T-helper 1 cell treated with Interleukin-12 subunit alpha and Interleukin-12 subunit beta and Interleukin-4 antibody, amounts not matched to agents 30 μg/mL and 1 μg/mL, for 36 hours (primary cell): ENCODE data around the gene OSBPL1A.
"Not testable (repeated sequence)": the region's sequence is repeated elsewhere in the genome, so short reads cannot be mapped to it uniquely, and the experiment has no call there.

Source experiments
- H3K27ac Mint-ChIP-seq: one replicate; pipeline ENCODE4 v1.8.0; 2021; ENCODE audit warnings: mild to moderate bottlenecking, mixed read lengths
- H3K27me3 Mint-ChIP-seq: one replicate; pipeline ENCODE4 v1.8.0; 2021; ENCODE audit warnings: low read depth, mixed read lengths
- H3K36me3 Mint-ChIP-seq: one replicate; pipeline ENCODE4 v1.8.0; 2021; ENCODE audit warnings: low read depth, mixed read lengths
- H3K4me1 Mint-ChIP-seq: one replicate; pipeline ENCODE4 v1.8.0; 2021; ENCODE audit warnings: low read depth, mixed read lengths
- H3K4me3 Mint-ChIP-seq: one replicate; pipeline ENCODE4 v1.8.0; 2021; ENCODE audit warnings: mild to moderate bottlenecking, moderate library complexity, mixed read lengths
- H3K9me3 Mint-ChIP-seq: one replicate; pipeline ENCODE4 v1.8.0; 2021; ENCODE audit warnings: mixed read lengths

Gene OSBPL1A

DNA sequence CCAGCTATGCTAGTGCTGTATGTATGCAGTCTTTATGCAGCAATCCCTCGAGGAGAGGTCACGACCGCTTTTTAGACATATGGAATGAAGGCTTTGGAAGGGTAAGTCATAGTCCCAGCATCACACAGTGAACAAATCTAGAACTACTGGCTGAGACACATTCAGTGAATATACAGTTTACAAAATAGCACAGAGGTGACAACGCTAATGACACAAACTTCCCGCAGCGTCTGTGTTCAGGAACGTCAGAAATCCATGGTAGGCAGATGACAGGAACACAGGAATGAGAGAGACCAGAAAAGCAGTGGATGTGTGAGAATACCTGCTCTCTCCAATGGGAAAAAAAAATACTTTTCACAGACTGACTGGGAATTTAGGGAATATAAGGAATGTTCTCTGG lies 229.1 kb downstream of the OSBPL1A start:
- H3K27ac Mint-ChIP-seq, result no peak overlapping the region

DNA sequence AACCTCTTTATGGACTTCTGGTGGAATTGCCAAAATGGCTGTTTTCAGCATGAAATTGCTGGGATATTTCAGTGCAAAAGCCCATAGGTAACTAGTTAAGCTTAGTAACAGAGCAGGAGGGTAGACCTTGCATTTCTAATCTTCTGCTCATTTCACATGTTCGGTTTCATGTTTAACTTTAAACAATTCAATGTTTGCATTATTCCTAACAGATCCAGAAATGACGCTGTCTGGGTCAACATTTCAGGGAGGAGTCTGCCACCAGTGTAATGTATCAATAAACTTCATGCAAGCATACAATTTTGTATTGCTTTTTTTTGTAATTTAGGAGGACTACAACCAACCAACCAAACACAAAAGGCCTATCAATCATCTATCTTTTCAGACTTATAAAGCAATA lies 236.3 kb downstream of the OSBPL1A start:
- Mint-ChIP-seq H3K27me3 (no peaks in the 10 kb centered on the region), H3K27ac (no peak overlapping the region), H3K9me3 (no peaks in the 10 kb centered on the region), H3K4me3 (no peak overlapping the region), H3K4me1 (no peaks in the 10 kb centered on the region), H3K36me3 (no peaks in the 10 kb centered on the region)

More for the DNA sequence above, 229.1 kb downstream of the OSBPL1A start:
- Mint-ChIP-seq H3K27me3 (no peaks in the 10 kb centered on the region), H3K4me1 (no peaks in the 10 kb centered on the region), H3K4me3 (no peak overlapping the region), H3K9me3 (no peaks in the 10 kb centered on the region), H3K36me3 (no peaks in the 10 kb centered on the region)

DNA sequence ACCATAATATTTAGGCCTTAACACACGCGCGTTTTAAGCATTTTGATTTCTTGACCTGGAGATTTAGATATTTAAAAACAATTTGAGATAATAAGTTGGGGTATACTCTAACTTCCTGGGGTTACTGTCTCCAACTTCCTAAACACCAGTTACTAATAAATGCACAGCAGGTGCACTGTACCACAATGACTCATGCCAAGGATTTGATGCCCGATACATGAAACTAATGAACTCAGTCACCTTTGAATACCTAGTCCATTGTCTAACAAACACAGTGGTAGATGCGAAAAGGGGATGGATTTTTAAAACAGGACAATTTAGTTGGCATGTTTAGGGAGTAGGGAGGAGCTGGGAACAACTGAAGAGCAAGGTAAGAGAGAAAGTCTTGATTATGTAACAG lies 237.5 kb downstream of the OSBPL1A start:
- no peaks in the 10 kb centered on the region for H3K4me1 Mint-ChIP-seq
- no peak overlapping the region for H3K27ac Mint-ChIP-seq
- H3K36me3 Mint-ChIP-seq, result no peaks in the 10 kb centered on the region
- H3K9me3 Mint-ChIP-seq, result no peaks in the 10 kb centered on the region
- H3K27me3 Mint-ChIP-seq, result no peaks in the 10 kb centered on the region
- no peak overlapping the region for H3K4me3 Mint-ChIP-seq

DNA sequence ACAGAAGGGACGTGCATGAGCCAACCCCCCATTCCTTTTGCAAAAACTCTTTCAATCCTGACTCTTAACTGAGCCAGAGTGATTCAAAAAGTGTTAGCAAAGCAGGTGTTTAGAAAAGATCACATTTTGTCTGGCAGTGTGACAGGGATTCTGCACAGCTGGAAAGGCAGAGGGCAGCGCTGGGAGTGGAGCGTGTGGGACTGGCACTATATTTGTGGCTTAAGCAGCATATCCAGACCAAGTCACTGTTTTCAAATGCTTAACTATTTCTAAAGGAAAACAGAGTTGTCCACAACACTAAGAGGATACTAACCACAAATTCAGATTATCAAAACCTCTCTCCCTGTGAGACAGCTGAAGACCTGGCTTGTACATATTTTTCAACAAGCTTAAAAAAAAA lies 239.8 kb downstream of the OSBPL1A start:
- no peaks in the 10 kb centered on the region for H3K36me3 Mint-ChIP-seq
- no peaks in the 10 kb centered on the region for H3K4me1 Mint-ChIP-seq
- H3K4me3 Mint-ChIP-seq, result no peak overlapping the region
- no peaks in the 10 kb centered on the region for H3K9me3 Mint-ChIP-seq
- H3K27ac Mint-ChIP-seq, result no peak overlapping the region
- no peaks in the 10 kb centered on the region for H3K27me3 Mint-ChIP-seq

DNA sequence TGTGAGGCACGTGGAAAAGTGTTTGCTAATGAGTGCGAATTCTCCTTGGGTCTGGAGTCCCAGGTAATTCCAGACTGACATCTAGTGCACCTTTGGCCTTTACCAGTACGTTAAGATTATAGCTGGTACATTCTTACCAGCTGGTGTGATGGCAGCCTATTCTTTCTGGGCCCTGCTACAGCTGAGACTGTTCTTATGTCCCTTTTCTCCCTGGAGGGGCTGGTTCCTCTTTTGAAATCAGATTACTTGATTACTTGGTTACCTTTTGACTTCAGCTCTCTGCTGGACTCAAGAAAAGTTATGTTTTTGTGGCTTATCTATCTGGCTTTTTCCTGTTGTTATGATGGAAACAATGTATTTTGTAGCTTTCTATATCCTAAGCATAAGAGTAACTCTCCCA lies 244.2 kb downstream of the OSBPL1A start:
- Mint-ChIP-seq H3K27ac (no peak overlapping the region), H3K4me3 (no peak overlapping the region), H3K27me3 (no peaks in the 10 kb centered on the region), H3K36me3 (no peaks in the 10 kb centered on the region), H3K4me1 (no peaks in the 10 kb centered on the region), H3K9me3 (no peaks in the 10 kb centered on the region)

DNA sequence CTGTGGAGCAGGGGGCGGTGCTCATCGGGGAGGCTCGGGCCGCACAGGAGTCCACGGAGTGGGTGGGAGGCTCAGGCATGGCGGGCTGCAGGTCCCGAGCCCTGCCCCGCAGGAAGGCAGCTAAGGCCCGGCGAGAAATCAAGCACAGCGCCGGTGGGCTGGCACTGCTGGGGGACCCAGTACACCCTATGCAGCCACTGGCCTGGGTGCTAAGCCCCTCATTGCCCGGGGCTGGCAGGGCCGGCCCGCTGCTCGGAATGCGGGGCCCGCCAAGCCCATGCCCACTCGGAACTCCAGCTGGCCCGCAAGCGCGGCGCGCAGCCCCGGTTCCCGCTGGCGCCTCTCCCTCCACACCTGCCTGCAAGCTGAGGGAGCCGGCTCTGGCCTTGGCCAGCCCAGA lies 248.0 kb downstream of the OSBPL1A start:
- H3K4me3 Mint-ChIP-seq, H3K4me1 Mint-ChIP-seq, H3K27ac Mint-ChIP-seq: not testable (repeated sequence)

DNA sequence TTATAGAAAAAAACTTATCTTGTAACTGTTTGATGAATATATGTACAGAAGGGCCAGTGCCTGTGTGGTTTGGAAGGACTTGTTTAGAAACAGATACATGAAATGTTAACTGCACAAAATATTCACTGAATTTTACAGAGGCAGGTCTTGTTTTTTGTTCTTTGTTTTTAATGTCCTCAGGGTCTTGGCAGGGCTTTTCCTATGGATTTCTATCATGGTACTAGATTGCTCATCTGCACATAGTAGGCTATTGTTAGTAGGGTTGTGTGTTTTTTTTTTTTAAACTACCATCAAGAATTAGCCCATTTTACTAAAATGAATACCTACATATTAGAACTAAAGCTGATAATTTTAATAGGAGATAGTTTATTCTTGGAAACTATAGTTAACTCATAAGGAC lies 255.2 kb downstream of the OSBPL1A start:
- Mint-ChIP-seq H3K9me3 (no peaks in the 10 kb centered on the region), H3K27me3 (peaks cover 32% of the 10 kb centered on the region), H3K4me3 (no peak overlapping the region), H3K36me3 (peaks cover 6% of the 10 kb centered on the region), H3K27ac (no peak overlapping the region), H3K4me1 (peaks cover 11% of the 10 kb centered on the region)

More for the DNA sequence above, 248.0 kb downstream of the OSBPL1A start:
- not testable (repeated sequence) for H3K27me3 Mint-ChIP-seq, H3K36me3 Mint-ChIP-seq, H3K9me3 Mint-ChIP-seq

DNA sequence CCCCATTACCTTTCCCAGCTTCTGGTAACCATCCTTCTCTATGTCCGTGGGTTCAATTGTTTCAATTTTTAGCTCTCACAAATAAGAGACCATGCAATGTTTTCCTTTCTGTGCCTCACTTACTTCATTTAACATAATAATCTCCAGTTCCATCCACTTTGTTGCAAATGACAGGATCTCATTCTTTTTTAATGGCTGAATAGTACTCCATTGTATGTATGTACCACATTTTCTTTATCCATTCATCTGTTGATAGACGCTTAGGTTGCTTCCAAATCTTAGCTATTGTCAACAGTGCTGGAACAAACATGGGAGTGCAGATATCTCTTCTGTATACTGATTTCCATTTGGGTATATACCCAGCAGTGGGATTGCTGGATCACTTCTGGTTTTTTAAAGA lies 256.9 kb downstream of the OSBPL1A start:
- Mint-ChIP-seq H3K9me3 (no peaks in the 10 kb centered on the region), H3K4me1 (peaks cover 20% of the 10 kb centered on the region), H3K27me3 (peaks cover 32% of the 10 kb centered on the region), H3K36me3 (peaks cover 14% of the 10 kb centered on the region), H3K4me3 (no peak overlapping the region), H3K27ac (no peak overlapping the region)

DNA sequence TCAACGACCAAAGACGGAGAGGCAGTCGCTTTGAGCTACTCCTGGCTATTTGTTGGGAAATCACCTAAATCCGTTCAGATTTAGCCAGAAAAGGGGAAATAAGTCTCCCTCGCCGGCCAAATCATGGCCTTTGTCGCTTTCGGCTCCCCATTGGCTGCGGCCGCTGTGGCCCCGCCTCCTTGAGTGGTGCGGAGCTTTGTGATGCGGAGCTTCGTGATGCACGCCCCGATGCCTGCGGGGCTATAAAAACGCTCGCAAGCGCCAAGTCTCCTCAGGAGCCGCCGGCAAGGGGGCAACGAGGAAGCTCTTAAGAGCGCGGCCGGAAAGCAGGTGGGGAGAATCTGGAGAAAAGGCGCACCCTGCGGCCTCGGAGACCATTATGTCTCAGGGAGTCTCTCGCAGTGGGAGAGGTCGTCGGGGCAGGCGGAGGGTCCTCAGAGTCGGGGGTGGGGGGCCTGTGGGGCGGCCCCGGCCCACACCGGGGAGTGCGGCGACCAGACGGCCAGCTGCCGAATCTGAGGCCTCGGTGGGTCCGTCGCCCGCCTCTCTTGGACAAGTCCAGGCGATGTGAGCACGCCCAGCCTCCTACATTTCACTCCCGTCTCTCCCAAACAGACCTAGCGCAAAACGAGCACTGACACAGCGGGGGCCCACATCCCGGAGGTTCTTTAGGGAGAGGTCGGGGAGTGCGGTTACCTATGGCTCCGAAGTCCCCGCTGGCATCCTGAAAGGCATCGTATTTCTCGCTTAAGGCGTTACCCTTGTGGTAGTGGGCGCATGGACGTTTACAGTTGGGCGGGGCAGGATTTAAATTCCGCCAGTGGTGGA lies 258.6 kb downstream of the OSBPL1A start, which contains the start of gene CABYR:
Gene CABYR (plus strand): TSS at position 274 of the 828 bp plus-strand sequence. CDS start 4,053 bp downstream, outside the sequence.
- H3K9me3 Mint-ChIP-seq, result no peaks in the 10 kb centered on the region
- peak within 1 kb of the TSS; percentile 85 for H3K4me3 Mint-ChIP-seq
- H3K27me3 Mint-ChIP-seq, result peaks cover 24% of the 10 kb centered on the region
- H3K36me3 Mint-ChIP-seq, result peaks cover 18% of the 10 kb centered on the region
- peaks cover 20% of the 10 kb centered on the region for H3K4me1 Mint-ChIP-seq
- no peak within 1 kb of the TSS for H3K27ac Mint-ChIP-seq

DNA sequence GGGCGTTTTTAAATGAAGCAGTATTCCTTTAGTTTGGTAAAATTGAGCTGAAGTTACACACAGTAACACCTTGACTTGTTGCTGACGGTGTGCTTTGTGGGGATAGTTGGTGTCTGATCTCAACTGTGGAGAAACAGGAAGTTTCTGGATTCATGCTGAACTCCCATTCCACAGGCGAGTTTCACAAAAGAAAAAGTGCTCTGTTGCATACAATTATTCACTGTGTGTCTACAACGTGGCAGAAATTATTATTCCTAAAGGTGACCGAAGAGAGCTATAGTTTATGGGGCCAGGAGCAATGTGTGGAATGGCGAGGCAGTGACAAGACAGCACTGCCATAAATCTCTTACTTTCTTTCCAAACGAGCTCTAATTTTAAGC lies 259.2 kb downstream of the OSBPL1A start:
- Mint-ChIP-seq H3K27me3 (peaks cover 22% of the 10 kb centered on the region), H3K4me3 (peak overlapping the region; percentile 85), H3K36me3 (peaks cover 20% of the 10 kb centered on the region), H3K4me1 (peaks cover 20% of the 10 kb centered on the region), H3K27ac (no peak overlapping the region), H3K9me3 (no peaks in the 10 kb centered on the region)

DNA sequence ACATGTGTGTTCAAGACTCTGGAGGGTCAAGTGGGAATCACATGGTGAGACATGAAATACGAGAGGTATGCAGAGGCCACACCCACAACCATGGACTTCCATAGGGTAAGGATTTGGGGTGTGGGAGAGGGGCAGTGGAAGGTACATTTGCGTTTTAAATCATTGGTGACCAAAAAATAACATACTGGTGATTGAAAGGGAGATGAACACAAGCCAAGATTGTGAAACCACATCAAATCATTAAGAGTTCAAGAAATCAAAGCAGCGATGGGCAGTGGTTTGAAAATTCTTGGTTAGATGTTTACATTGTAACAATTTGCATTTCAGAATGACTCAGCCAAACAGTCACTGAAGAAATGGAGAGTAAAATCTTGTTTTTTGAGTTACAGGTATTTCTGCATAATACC lies 260.7 kb downstream of the OSBPL1A start:
- H3K4me3 Mint-ChIP-seq, result no peak overlapping the region
- peaks cover 32% of the 10 kb centered on the region for H3K36me3 Mint-ChIP-seq
- peaks cover 22% of the 10 kb centered on the region for H3K27me3 Mint-ChIP-seq
- peaks cover 20% of the 10 kb centered on the region for H3K4me1 Mint-ChIP-seq
- no peaks in the 10 kb centered on the region for H3K9me3 Mint-ChIP-seq
- peak overlapping the region; percentile 17 for H3K27ac Mint-ChIP-seq

DNA sequence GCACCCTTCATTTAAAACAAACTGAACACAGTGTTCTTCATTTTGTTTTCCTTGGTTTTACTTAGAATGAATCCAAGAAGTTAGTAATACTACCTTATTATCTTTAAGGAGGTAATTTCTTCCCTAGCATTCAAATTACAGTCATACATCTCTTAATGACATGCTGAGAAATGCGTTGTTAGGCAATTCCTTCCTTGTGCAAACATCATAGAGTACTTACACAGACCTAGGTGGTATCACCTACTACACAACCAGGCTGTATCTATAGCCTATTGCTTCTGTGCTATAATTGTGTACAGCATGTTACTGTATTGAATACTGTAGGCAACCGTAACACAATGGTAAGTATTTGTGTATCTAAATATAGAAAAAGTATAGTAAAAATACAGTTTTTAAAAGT lies 267.1 kb downstream of the OSBPL1A start:
- peaks cover 49% of the 10 kb centered on the region for H3K36me3 Mint-ChIP-seq
- no peaks in the 10 kb centered on the region for H3K27me3 Mint-ChIP-seq
- H3K4me3 Mint-ChIP-seq, result no peak overlapping the region
- H3K9me3 Mint-ChIP-seq, result no peaks in the 10 kb centered on the region
- H3K4me1 Mint-ChIP-seq, result no peaks in the 10 kb centered on the region
- no peak overlapping the region for H3K27ac Mint-ChIP-seq

DNA sequence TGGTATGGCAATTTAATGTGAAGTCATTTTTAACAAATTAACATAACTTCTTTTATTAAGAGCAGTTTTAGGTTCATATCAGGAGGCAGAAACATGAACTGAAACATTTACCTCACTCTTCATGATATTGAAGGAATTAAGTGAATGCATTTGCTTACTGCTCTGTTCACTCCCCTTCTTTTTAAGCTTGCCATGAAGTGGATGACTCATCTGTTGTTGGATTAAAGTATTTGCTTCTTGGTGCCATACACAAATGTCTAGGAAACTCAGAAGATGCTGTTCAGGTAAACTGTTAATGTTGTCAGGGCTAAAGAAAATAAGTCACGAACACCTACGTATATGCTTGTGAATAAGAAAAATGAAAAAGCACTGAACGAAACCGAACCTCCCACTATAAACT lies 268.9 kb downstream of the OSBPL1A start:
- Mint-ChIP-seq H3K9me3 (no peaks in the 10 kb centered on the region), H3K4me1 (no peaks in the 10 kb centered on the region), H3K4me3 (no peak overlapping the region), H3K27me3 (no peaks in the 10 kb centered on the region), H3K36me3 (peaks cover 55% of the 10 kb centered on the region), H3K27ac (no peak overlapping the region)

DNA sequence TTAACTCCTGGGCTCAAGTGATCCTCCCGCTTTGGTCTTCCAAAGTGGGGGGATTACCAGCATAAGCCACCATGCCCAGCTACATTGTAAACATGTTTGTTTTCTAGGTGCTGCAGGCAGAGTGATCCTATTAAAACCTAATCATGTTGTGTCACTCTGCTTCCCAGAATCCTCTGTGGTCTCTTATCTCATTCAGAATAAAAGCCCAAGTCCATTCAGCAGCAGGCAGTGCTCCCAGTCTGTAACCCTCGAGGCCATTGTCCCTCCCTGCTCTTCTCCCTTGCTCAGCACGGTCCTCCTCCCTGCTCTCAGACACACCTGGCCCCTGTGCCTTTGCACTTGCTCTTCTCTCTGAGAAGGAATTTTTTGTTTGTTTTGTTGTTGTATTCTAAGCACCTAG lies 269.9 kb downstream of the OSBPL1A start:
- Mint-ChIP-seq H3K36me3 (peaks cover 46% of the 10 kb centered on the region), H3K27me3 (no peaks in the 10 kb centered on the region), H3K4me1 (no peaks in the 10 kb centered on the region), H3K4me3 (no peak overlapping the region), H3K27ac (no peak overlapping the region), H3K9me3 (no peaks in the 10 kb centered on the region)

DNA sequence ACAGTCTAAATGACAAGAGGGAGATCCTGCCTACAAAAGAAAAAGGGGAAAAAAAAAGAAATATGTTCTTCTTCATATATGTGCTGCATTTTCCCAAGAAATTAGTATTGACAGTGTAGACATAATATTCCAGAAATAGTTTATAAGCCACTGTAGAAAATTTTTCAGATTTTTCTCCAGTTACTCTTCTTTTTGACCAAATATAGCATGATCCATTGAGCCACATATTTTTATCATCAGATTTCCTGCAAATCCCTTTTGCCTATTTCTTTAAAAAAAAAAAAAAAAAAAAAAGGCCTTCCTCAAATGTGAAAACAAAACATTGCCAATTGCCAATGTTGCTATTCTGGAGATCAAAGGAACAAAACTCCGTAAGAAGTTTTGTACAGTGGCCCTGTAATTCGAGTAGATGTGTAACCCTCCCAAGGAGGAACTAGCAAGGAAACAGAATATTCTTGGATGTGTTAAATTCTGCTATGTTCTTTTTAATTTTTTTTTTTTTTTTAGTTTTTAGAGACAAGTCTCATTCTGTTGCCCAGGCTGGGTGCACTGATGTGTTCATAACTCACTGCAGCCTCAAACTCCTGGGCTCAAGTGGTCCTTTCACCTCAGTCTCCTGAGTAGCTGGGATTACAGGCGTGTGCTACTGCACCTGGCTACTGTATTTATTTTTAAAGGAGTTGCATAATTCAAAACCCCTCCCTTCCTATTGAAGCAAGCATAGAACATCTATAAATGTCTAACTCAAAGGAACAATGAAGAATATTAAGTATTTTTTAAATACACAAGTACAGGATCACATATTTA lies 271.3 kb downstream of the OSBPL1A start:
- no peaks in the 10 kb centered on the region for H3K4me1 Mint-ChIP-seq
- H3K9me3 Mint-ChIP-seq, result no peaks in the 10 kb centered on the region
- no peaks in the 10 kb centered on the region for H3K27me3 Mint-ChIP-seq
- H3K4me3 Mint-ChIP-seq, result no peak overlapping the region
- no peak overlapping the region for H3K27ac Mint-ChIP-seq
- H3K36me3 Mint-ChIP-seq, result peaks cover 42% of the 10 kb centered on the region
